ENCODE data around the gene VAC14.

The VAC14 gene

DNA sequence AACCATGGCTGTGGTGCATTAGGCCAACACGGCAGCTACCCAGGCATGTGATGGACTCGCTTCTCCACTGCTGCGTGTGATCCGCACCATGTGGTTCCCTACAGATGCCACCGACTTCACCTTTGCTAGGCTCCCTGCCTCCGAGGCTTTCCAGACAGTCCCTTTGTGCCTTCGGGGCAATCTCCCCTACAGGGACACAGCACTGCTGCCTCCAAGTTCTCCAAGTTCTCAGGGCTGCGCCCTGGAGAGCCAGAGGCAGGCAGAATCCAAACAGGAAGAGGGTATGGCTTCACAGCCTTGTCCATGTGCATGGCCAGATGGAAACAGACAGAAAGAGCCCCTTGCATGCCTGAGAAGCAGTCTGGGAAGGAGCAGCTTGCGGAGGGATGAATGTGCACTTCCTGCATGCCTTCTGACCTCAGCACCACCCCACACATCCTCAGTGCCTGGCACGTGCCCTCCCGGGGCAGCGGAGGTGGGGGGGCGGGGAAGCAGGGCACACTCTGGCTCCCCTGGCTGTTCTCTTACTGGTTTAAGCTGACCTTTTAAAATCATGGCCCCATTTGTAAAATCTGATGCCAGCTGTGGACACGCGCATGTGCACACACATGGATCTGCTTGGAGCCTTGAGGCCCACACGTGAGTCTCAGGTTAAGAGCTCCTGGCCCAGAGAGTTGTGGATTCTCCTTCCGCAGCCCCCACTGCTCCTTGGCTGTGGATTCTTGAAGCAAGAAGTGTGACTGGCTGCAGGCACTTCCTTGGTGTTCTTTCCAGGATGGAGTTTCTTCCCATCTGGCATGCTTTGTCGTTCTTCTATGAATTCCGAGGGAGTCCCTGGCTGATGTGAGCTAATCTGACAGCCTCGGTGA is 59.8 kb downstream of the VAC14 start:
- no peak for DNase-seq

- DNase-seq, result no peak
Observed at GRCh38 chr16:70740174-70740913, 60.6 kb downstream of the VAC14 start.

DNA sequence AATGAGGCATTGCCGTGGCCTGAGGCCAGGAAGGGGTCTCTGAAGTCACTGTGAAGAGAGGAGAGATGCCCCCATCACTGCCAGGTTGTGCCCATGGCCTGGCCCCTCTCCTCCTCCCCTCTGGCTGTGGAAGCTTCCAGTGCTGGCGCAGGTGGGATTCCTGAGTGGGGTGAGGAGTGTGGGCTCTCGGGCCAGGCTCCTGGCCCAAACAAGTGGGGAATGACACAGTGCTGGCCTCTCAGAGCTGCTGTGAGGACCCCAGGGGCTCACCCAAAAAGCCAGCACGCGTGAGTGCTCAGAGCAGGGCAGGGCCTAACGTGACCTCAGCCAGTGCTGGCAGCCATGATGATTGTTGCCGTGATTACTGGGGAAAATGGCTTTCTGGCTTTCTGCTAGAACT is 61.6 kb downstream of the VAC14 start:
- no peak for DNase-seq

DNA sequence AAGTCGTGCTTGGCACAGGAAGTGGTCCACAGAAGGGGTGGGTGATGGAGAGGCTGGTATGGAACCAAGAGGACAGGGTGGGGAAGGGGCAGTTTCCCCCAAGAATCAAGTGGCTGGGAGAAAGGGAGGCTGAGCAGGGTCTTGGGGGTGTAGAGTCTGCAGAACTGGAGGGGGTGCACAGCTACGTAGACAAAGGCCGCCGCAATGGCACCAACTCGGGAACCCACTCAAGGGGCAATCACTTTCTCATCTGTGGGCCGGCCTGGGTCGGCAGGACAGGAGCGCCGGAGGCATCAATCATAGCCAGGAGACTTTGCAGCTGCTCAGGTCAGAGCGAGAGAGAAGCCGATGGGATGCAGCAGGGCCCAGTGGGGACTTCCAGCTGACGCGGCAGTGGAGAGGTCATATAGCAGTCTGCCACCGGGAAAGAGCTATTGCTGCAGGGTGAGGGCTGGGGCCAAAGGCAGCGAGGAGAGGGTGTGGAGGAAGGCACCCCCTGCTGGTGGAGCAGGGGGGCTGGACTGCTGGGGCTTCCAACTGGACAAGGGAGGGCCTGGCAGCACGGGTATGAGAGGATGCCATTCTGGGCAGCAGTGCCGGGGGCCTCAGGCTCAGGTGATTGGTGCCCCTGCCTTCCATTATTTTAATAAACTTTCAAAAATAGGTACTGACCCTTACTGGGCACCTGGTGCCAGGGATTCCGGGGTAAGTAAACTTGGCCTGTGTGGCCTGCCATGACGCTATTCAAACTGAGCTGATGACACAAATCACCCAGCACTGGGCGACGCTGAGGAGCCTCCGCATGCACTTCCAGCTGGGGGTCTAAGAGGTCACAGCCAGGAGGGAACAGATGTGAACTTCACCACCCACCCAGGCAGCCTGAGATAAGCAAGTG is 62.6 kb downstream of the VAC14 start:
- DNase-seq, result no peak

DNA sequence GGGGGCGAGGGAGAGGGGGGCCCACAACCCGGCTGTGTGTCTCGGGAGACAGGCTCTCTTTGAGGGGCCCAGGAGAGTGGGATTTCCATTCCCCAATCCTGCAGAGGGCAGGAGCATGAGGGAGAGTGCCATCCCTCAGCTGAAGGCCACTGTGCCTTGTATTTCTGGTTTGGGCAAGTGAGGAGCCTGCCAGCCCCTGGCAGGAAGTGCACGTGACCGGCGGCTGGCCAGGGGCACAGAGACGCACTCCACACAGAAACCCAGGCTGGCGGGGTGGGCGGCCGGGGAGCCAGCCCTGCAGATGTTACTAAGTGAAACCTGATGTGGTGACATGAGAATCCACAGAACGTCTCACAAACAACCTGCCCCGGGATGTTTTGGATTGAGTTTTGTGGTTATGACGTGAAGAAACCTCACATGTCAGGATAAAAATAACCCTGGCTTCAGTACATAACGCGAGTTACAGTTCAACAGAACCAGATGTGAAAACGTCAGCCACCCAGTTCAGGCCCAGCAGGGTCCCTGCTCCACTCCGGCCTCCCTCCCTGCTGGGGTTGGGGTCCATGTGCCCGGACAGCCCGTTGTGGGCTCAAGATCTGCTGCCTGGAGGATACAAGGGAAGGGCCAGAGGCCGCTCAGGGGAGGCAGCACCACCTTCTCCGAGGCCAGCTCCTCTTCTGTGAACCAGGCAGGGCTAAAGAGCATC is 63.4 kb downstream of the VAC14 start:
- DNase-seq, result peak; percentile 50

DNA sequence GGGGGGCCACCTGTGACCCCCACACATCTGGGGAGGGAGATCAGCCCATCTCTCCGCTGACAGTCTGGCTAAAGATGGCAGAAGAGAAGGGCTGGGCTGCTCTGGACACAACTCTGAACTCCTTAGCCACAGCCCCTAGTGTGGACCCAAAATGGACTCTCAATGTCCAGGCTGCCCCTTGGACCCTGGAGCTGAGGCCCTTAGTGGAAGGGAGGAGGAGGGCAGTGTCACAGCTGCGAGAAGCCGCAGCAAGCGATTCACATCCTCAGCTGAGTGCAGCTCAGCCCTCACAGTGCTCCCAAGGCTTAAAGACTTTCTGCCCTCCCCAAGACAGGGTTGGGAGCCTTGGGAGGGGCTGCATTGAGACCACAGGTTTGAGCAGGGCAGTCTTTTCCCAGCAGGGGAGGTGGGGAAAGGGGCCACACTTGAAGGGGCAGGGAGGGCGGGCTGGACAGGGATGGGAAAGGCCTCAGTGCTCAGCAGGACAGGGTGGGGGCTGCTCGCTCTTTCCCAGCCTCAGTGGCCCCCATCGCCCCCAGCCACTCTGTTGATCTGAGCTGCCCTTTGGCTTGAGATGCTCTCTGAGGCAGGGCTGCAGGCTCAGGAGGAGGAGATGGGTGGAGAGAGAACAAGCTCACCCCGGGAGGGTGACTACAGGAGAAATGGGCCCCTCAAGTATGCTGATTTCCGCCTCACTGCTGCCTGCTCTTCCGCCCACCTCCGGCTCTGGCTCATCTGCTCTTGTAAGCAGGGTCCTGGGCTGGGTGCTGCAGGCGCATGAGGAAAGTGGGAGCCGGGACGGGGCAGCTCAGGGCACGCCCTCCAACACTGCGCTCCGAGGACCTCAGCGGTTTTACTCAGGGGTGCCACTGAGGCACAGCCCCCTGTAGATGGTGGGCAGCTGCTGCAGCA is 64.2 kb downstream of the VAC14 start:
- no peak for DNase-seq

- no peak for DNase-seq
Observed at GRCh38 chr16:70735141-70735979, 65.6 kb downstream of the VAC14 start.

DNA sequence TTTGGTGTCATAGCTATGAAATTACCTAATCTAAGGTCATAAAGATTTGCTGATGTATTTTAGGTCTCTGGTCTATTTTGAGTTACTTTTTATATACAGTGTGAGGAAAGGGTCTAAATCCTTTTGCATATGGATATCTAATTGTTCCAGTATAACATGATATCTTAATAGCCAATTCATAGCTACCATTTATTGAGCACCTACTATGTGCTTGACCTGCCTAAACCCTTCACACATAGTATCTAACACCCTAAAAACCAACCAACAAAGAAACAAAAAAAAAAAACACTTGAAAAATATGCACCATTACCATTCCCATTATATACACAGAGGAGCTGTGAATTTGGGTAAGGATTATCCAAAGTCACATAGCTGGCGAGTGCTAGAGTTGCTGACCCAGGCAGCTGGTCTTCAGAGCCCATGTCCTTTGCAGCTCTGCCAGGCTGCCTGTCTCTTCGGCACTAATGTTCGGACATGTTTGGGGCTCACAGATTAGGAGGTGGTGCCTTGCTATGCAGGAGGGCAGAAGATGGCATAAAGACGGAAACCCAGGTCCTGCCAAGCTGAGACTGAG is 66.3 kb downstream of the VAC14 start:
- no peak for DNase-seq

- no peak for DNase-seq
Observed at GRCh38 chr16:70730944-70731343, 70.0 kb downstream of the VAC14 start.

- no peak for DNase-seq
Observed at GRCh38 chr16:70730031-70730430, 70.9 kb downstream of the VAC14 start.

- DNase-seq, result no peak
Observed at GRCh38 chr16:70729292-70729691, 71.7 kb downstream of the VAC14 start.

DNA sequence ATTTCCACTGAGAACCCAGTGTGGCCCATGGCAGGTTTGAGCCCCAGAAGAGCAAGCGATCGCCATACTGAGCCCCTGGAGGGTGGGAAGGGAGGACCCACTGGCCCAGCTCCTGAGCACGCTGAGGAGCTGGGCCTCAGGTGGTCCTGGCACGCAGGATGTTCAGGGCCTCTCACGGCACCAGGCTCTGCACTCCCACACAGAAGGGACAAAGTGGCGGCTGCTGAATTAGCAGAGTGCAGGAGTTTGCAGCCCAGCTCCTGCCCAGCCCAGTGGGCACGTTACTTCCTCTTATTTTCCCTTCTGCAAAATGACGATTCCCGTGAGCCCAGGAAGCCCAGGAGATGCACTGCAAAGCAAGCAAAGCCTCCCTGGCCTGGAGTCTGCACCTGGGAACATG is 72.8 kb downstream of the VAC14 start:
- no peak for DNase-seq

DNA sequence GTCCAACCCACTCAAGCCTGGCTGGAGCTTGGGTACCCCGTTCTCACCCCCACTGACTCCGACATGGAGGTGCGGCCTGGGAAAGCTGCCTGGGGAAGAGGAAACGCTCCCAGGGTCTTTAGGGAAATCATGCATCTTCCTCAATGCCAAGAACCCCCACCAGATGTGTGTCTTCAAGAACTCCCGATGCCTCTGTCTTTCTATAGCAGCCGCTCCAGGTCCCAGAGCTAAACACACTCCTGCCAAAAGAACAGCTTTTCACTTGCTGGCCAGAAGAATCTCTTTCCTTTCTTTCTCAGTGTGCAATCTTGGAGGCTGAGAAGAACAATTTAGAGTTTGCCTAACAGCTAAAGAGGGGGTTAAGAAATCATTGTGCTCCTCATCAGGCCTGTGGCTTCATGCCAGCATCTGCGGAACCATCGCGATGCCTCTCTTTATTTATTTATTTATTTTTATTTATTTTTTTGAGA is 74.0 kb downstream of the VAC14 start:
- DNase-seq, result no peak

DNA sequence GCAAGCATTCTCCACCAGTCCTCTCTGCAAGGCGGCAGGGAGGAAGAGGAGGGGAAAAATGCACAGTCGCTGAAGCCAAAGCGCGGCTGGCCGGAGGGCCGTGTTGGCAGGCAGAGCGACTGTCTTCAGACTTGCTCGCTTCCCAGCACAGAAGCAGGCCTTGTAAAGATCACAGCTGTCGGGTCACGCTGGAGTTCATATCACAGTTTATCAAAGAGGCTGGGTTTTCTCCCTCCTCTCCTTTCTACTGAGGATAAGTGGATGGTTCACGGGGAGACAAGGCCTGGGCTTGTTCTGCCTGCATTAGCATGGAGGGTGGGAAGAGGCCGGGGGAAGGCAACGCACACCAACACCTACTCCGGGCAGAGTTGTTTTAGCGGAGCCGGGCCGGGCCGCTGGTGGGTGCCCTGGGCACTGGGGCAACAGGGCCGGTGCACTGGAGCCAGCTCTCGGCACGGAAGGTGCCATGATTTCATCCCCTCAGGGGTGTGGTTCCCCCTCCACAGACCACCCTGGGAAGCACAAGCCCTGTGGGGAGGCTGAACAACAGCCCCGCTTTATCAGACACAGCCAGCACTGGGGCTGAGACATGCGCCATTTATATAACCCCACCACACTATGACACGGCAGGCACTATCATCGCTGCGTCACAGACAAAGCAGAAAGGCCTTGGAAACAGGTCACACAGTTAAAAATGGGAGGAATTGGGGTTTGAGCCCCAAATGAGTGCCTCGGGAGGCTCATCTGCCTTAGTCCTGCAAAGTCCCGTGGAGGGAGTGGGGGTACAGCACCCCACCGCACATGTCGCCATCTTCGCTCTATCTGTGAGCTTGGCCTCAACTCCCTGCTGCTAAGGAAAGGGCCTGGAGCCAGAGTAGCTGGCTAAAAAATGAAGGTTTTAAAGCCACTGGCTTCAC is 74.8 kb downstream of the VAC14 start:
- DNase-seq, result no peak

- DNase-seq, result no peak
Observed at GRCh38 chr16:70725024-70725911, 75.7 kb downstream of the VAC14 start.

DNA sequence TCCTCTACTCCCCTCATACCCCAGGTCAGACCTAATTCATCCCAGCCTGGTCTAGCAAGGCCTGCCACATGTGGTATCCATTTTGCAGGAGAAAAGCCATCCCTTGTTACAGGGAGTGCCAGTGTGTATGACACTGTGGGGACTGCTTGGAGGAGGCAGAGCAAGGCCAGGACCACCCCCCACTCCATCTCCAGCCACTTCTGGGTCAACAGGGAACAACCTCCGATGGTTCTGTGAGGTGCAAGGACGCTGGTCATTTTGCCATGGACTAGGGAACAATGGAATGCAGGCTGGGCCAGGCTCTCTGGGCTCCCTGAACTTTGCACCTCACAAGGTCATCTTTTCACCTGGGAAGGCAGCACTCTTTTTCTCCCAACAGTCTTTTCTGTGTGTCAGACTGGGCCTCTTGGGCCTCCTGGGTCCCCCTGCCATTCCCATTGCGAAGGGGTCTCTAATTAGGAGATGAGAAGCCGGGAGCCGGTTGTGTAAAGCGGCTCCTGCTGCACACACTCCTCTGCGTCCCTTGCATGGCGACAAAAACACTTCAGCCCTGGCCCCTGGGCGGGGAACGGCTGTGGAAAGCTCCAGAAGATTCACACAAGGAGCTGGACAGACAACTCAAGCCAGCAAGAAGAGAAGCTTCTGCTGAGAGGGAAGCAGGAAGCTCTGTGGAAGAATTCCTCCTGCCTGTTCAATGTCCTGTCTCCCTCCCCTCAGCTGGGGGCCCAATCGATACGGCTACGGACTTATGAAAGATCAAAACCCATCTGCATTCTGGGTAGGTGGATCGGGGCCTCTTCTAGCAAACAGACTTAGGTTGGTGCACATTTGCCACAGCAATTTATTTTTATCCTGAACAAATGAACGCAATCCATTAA is 76.6 kb downstream of the VAC14 start:
- no peak for DNase-seq

- DNase-seq, result no peak
Observed at GRCh38 chr16:70723740-70724145, 77.2 kb downstream of the VAC14 start.

Measured in CD4-positive, alpha-beta T cell treated with Interleukin-4 for 4 hours (primary cell).